GM18505 (cell line): ENCODE measurements around the gene DSG1.

Experiments used
- ATAC-seq: cut with Tn5 transposase; IDR thresholded peaks from one replicate; pipeline ENCODE4 v1.9.1; 2021; ENCODE audit not compliant: unreplicated experiment
- POLR2A ChIP-seq: IDR thresholded peaks from 4 replicates; pipeline ENCODE4 v1.6.1; 2011; ENCODE audit warnings: borderline replicate concordance; ENCODE audit not compliant: insufficient read depth, insufficient read length; ENCODE audit errors: extremely low read depth

The DSG1 gene

DNA sequence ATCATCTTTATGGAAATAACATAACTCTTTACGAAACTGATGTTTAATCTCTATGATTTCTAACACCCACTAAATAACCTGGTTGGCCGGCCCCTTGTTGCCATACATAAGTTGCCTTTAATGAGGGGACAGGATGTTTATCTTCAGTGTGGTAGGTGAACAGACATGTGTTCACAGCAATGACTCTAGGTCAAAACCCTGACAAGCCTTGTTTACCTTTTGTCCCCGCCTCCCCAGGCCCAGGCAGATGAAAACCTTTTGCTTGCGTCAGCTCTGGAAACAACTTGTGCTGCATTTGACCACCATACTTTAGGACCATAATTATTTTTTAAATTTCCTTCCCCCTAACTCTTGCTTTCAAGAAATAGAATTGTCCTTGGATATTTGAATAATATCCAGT, 55.7 kb downstream of the DSG1 start:
- no peak for ATAC-seq
- TF ChIP-seq POLR2A = no peak

DNA sequence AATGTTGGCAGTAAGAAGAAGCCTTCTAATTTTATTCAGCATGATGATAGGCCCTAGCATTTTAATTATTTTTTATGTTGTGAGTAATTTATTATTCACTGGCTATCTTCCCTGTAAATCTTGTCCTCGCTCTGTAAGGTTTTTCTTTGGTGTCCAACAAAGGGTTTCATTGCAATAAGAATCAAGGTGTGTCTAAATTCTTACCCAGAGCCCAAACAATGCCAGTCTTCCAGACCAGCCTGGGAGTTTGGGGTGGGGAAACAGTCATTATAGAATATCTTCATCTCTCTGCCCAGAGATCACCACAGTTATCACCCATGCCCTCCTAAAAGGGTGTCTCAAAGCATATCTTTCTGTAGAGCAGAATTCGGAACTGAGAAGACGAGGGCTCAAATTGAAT, 58.5 kb downstream of the DSG1 start, which contains the start of gene DSG4:
Gene DSG4 (plus strand): TSS at position 301 of the 400 bp plus-strand sequence. CDS start 135 bp downstream, outside the sequence.
- no peak for TF ChIP-seq POLR2A
- ATAC-seq = no peak

- TF ChIP-seq POLR2A = no peak
- no peak for ATAC-seq
These were observed 63.0 kb downstream of the DSG1 start for GRCh38 chr18:31380912-31381311.

GRCh38 chr18:31382107-31382506, 64.1 kb downstream of the DSG1 start:
- TF ChIP-seq POLR2A = no peak
- no peak for ATAC-seq

DNA sequence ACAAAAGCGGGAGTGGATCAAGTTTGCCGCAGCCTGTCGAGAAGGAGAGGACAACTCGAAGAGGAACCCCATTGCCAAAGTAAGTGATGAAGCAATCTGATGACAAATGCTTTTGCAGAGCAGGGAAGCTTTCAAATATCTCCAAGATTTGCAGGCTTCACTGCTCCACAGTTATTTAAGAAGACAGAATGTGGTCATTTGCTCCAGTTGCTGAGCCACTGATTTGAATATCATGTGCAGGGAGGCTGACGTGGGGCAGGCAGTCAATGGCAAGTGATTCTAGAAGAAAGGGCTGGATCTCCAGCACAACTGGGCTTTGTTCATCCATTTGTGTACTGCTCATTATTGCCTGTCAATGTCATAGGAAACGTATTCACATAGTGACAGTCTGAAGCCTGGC, 68.8 kb downstream of the DSG1 start:
- no peak for TF ChIP-seq POLR2A
- no peak for ATAC-seq

DNA sequence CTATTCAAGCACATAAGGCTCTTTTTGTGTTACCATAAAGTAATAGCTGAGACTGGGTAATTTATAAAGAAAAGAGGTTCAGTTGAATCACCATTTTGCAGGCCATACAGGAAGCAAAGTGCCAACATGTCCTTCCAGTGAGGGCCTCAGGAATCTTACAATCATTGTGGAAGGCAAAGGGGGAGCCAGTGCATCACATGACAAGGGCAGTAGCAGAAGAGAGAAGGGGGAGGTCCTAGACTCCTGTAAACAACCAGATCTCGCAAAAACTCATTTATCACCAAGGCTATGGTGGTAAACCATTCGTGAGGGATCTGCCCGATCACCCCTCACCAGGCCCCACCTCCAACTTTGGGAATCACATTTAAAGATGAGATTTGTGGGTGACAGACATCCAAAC, 75.3 kb downstream of the DSG1 start:
- ATAC-seq = no peak
- no peak for TF ChIP-seq POLR2A

DNA sequence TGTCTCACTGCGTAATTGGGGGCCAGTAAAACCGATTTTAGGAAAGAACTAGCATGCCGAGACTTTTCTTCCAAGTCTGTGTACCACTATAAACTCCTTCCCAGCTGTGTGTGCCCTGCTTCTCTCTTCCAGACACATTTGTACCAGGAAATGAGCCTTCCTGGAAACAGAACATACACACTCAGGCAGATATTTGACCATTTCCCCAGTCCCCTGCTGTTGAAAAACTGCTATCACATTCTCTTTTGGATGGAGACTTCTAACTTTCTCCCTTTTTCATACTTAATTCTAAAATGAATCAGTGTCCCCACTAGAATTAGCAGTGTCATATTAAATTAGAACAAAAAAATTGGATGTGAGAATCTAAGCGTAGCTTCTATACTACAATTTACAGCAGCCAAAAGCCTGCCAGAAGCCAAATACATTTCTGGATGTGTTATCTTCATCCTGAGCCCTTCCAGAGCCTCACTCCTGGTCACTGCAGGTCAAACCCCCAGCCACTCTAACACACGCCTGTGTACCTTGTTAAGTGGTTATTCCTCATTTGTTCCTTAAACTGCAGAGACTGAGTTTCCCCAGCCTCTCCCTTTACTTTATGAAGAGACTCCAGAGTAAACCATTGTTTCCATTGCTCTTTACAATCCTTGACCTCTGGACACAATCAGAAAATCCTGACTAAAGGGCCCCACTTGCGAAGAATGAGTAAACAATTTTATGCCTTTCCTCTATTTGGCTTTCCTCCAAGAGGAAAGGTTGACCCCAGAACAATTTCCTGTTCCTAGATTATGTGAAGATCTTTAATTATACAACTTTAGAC, 79.0 kb downstream of the DSG1 start:
- ATAC-seq = no peak
- TF ChIP-seq POLR2A = no peak

DNA sequence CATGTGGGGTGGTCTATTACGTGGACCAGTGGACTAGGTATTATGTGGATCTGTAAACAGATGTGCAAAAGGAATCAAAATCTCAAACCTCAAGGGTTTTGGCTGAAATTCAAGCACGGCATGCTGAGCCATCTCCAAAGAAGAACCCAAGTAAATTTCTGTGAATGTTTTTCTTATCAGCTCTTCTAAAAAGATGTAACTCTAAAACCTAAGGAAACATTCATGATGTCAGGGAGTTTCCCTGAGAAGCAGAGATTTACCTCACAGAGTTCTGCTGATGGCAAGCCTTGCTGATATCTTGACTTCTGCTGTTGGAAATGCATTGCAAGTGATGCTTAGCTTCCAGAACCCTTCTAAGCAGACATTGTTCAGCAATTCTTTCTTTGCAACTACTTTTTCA, 80.2 kb downstream of the DSG1 start:
- ATAC-seq = no peak
- no peak for TF ChIP-seq POLR2A

DNA sequence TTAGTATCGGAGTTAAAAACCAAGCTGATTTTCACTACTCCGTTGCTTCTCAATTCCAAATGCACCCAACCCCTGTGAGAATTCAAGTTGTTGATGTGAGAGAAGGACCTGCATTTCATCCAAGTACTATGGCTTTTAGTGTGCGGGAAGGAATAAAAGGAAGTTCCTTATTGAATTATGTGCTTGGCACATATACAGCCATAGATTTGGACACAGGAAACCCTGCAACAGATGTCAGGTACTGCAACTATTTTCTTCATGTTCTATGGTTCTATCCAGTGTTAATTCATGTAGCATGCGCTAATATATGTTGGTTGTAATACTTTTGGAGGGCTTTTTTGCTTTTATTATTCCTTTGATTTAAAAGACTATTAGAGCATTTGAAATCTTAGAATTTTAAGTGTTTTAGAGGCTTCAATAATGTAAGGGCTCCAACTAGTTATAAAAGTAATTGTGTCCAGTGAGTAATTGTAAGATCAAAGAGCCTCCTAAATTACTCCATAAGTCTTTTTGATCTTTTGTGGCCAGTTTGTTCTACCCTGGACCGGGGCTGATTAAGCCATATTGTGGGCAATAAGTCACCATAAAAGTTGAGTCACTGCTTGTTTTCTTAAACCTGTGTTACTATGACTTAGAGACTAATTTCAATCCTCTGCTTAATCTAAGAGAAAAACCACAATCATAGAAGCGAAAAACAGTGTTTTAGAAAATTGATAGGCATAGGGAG, 81.5 kb downstream of the DSG1 start:
- ATAC-seq = no peak
- no peak for TF ChIP-seq POLR2A

GRCh38 chr18:31401156-31402025, 83.4 kb downstream of the DSG1 start:
- ATAC-seq = no peak

GRCh38 chr18:31402026-31402373, 84.0 kb downstream of the DSG1 start:
- TF ChIP-seq POLR2A = no peak
- ATAC-seq = no peak

More at GRCh38 chr18:31401156-31402025, 83.4 kb downstream of the DSG1 start:
- TF ChIP-seq POLR2A = no peak

GRCh38 chr18:31403409-31403808, 85.4 kb downstream of the DSG1 start:
- no peak for TF ChIP-seq POLR2A

More at GRCh38 chr18:31403409-31403808, 85.4 kb downstream of the DSG1 start:
- ATAC-seq = no peak
